Measurements from ENCODE around the gene FKBP2.
"Not testable (repeated sequence)": the region's sequence is repeated elsewhere in the genome, so short reads cannot be mapped to it uniquely, and the experiment has no call there.

The FKBP2 gene

DNA sequence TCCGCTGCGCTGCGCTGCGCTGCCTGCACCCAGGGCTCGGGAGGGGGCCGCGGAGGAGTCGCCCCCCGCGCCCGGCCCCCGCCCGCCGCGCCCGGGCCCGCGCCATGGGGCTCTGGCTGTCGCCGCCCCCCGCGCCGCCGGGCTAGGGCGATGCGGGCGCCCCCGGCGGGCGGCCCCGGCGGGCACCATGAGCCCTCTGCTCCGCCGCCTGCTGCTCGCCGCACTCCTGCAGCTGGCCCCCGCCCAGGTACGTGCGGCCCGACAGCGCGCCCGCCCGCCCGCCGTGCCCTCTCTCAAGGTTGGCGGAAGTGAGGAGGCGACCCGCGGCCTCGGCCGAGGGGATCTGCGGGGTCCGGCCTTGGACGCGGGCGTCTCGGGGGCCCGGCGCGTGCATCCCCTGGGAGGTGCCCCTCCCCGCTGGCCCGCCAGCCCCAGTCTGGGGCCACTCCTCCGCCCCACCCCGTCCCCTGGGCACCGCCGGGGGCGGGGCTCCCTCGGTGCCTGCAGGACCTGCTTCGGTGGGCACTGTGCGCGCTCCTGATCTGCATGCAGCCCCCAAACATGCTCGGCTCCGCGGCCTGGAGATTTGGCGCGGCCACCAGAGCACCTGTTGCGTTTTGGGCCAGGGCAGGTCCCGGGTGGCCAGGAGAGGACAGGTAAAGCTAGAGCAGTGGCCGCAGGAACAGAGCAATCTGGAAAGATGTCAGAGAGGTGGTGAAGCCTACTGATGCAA, 6.1 kb upstream of the FKBP2 start:
- DNase-seq, result peak; percentile 83

DNA sequence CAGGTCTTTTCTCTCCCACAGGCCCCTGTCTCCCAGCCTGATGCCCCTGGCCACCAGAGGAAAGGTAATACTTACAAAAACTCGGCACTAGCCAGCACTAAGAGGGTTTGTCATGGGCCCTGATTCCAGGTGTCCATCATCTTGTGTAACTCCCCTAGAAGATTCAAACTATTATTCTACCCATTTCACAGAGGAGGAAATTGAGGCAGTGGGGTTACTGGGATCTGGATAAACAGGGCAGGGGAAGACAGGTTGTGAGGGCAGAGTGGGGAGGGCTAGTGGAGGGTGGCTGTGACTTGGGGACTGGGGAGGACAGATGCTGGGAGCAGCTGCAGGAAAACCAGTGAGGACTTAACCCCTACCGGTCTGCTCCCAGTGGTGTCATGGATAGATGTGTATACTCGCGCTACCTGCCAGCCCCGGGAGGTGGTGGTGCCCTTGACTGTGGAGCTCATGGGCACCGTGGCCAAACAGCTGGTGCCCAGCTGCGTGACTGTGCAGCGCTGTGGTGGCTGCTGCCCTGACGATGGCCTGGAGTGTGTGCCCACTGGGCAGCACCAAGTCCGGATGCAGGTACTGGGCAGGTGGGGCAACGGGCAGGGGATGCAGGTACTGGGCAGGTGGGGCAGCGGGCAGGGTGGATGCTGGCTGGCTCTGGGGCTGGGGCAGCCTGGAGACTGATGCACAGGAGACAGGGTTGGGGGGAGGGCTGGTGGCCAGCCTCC, 5.3 kb upstream of the FKBP2 start:
- DNase-seq, result no peak

DNA sequence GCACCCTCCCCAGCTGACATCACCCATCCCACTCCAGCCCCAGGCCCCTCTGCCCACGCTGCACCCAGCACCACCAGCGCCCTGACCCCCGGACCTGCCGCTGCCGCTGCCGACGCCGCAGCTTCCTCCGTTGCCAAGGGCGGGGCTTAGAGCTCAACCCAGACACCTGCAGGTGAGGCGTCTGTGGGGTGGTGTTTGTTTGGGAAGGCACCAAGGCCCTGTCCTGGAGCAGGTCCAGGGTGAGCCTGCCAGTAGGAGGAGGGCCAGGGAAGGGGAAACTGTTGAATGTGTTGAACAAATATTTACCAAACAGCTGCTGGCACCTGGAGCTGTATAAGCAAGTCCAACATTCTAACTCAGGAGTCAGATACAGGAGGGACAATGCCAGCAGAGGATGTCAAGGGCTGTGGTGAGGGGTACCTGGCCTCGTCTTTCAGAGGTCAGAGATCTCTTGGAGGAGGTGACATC, 3.4 kb upstream of the FKBP2 start:
- DNase-seq, result no peak

DNA sequence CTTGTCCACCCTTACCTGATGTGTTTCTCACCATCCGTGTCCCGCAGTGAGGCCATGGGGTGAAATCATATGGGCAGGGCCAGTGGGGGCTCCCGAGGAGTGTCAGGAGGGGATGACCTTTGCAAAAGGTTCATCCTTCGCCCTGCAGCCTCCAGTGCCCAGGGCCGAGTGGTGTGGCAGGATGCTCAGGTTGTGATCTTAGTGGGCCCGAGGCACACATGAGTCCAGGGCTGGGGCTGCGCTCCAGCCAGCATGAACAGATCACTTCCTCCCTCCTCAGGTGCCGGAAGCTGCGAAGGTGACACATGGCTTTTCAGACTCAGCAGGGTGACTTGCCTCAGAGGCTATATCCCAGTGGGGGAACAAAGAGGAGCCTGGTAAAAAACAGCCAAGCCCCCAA, 2.8 kb upstream of the FKBP2 start:
- DNase-seq, result no peak

DNA sequence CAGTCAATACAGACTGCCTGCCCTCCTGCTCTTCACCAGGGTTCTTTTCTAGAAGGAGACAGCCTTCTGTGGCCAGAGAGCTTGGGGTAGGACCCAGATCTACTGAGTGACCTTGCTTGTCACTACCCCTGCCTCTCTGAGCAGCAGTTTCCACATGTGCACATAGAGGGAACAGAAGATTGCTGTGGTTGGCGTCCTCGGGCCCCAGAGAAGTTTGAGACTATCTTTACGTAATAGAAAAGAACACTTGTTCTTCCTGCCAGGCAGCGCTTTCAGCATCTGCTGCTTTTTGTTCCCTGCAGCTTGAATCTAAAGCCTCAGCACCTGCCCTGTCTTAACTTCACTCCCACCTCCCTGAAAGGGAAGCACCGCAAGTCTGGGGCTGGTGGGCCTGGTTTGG, 1.9 kb upstream of the FKBP2 start:
- DNase-seq, result no peak

DNA sequence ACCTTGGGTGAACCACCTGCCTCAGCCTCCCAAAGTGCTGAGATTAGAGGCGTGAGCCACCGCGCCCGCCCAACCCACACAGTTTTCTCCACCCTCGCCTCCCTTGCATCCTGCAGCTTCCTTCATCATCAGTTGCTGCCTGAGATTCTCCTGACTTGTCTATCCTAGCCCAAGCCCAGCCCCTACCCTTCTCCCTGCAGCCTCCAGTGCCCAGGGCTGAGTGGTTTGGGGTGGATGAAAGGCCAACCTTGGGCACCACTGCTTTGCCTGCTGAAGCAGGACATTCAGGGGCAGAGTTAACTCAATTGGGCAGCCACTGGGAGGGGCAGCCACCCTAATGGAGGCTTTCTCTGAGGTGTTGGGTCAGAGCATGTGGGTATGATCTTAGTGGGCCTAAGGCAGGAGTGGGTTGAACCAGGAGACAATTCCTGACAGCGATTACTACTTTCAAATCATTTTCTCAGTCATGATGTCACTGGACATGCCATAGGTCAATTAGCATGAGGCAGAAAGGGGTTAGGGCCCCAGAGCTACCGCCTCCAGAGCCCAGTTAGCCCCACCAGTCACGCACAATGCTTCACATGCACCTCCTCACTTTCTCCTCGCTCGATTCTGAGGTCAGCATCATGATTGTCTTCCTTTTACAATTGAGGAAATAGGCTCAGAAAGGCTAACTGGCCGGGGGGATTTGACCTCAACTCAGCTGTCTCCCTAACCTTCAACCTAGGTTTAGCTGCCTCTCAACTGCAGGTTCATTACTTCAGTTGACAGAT, 1.0 kb upstream of the FKBP2 start:
- no peak for DNase-seq

DNA sequence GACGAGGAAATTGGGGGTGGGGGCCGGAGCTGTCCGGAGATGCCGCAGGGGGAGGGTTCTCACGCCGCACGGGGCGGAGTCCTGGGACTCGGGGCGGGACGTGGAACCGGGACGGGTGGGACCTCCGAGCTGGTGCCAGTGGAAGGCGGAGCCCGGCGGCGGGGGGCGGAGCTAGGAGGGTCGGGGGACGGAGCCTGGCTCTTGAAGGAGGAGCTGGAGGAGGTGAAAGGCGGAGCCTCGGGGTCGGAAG, 271 bp downstream of the FKBP2 start:
- DNase-seq, result peak; percentile 100

DNA sequence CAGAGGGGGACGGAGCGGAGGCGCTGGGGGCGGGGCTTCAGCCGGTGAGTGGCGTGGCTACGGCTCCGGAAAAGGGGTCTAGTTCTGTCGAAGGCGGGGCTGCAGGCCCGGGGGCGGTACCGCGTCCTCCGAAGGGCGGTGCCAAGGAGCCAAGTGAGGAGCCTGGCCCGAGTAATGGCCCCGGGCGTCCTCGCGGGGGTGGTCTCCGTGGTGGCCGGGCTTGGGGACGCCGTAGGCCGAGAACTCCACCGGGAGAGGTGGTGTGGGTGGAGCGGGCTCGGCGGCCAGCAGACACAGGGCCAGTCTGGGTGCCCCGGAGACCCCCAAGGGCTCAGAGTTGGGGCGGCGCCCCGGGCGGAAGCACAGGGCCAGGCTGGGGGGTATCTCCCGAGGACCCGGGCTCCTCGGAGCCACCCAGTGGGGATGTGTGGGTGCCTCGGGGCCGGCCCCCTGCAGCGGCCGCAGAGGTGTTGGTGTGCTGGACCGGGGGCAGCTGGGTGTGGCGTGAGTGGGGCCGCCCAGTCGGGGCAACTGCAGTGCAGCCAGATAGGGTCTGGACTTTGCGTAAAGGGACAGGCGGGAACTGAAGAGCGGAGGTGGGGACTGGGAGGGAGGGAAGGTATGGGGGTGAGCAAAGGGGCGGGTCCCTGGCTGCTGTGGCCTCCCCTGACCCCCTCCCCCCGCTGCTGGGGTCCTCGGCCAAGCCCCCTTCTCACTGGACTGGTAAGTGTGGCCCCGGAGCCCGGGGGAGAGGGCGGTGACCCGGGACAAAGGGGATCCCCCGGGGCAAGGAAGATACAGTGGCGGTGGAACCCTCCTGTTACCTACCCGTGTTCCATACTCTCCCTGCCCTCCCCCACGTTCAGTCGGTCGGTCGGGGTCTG, 838 bp downstream of the FKBP2 start:
- DNase-seq, result no peak

DNA sequence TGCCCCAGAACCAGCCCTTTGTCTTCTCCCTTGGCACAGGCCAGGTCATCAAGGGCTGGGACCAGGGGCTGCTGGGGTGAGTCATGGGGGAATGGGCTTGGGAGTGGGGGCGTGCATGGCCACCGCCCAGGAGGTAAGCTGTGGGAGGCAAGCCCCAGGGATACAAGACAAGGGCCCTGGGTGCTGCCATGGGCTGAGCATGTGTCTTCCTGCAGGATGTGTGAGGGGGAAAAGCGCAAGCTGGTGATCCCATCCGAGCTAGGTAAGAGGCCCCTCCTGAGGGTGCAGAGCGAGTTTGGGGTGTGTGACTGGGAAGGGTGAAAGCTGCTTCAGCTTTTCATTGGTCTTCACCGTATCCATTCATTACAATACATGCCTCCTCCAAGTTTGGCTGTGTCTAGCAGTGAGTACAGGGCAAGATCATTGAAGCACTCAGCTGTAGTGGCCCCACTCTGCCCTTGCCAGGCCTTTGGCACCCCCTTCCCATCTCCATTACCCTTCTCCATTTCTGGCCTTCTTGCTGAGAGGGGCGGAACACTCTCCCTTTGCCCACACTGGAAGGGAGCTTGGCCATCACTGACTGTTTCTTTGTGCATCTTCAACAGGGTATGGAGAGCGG, 2.5 kb downstream of the FKBP2 start:
- no peak for DNase-seq

DNA sequence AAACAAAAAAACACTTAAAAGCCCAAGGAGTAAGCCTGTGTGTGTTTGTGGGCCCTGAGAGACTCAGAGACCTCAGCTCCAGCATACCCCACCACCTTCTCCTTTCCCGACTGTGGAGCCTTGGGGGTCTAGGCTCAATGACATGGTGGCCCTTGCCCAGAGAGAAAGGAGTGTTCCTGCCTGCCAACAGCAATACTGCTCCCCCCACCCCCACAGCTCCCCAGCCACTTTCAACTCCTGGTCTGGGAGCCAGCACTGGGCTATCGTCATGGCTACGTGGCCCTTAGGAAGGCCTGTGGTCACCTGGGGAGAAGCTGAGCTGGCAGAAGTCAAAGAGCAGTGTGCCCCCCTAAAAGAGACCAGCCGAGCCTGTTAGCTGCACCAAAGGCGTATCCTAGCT, 3.2 kb downstream of the FKBP2 start:
- DNase-seq, result no peak

DNA sequence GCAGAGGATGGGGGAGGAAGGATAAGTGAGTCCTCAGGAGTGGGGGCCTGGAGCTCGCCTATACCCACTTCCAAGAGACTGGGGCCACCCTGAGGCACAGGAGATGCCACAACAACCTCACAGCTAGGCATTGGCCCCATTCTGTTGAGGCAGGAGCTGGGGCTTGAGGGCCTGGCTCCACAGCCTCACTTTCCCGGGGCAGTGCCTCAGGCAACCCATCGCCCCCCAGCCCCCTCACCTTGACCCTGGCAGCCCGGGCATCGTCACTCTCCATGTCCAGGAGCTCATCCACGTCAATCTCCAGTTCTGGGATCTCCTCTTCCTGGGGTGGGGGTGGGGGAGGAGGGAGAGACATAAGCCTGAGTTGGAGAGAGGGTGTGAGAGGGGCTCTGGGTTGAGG, 4.1 kb downstream of the FKBP2 start:
- no peak for DNase-seq

DNA sequence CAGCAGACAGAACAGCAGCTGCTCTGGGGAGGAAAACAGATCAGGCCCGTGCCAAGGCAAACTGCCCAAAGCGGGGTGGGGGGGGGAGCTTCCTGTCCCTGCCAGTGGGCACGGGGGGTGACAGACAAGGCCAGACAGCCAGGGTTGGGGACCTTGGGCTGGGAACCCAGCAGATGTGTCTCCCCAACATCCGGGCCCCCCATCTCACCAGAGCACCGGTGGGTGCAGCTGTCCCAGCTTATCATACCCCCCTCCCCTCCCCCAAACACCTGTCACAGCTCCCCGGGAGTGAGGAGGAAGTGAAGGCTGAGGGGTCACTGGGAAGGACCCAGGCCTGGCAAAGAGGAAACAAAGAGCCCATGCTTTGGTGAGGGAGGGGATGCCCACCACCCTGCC, 4.5 kb downstream of the FKBP2 start:
- no peak for DNase-seq

DNA sequence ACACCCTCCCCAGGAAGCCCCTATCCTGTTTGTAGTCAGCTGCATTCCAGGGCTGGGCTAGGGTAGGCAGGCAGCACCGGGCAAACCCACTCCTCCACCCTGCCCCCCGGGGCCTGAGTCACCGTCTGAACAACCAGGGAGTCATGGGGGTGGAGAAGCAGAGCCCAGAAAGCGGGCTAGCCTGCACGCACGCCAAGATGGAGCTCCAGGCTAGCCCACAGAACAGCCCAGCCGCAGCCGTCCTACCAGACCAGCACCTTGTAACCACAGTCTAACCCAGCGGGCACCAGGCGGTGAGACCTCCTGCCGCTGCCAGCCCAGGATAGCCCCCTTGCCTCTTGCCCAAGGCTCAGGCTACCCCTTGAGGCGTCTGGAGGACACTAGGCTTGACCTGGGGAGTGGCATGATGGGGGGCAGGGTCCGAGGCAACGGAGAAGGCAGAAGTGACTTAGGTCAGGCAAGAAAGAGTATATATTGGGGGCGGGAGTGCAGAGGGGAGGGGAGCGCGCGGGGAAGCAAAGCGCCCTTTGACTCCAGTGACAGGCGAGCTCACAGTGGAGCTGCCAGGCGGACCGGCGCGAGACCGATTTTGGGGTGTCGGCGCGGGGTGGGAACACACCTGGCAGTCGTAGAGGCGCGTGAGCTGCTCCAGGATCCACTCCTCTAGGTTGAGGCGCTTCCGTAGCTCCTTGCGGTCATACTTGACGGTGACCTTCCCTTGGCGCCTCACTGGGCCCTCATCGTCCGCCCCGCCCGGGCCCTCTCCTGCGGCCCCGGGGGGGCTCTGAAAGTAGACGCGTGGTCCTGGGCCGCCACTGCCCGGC, 5.1 kb downstream of the FKBP2 start:
- peak; percentile 91 for DNase-seq

DNA sequence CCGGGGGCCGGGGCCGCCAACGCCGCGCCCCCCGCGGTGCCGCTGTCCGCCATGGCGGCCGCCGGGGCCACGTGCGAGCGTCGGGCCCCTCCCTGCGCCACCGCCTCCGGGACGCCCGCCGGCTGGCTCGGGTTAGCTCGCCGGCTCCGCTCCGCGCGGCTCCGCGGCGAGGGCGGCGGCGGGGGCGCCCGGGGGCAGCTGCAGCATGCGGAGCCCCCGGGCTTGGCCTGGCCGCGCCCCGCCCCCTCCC, 5.7 kb downstream of the FKBP2 start:
- not testable (repeated sequence) for DNase-seq

DNA sequence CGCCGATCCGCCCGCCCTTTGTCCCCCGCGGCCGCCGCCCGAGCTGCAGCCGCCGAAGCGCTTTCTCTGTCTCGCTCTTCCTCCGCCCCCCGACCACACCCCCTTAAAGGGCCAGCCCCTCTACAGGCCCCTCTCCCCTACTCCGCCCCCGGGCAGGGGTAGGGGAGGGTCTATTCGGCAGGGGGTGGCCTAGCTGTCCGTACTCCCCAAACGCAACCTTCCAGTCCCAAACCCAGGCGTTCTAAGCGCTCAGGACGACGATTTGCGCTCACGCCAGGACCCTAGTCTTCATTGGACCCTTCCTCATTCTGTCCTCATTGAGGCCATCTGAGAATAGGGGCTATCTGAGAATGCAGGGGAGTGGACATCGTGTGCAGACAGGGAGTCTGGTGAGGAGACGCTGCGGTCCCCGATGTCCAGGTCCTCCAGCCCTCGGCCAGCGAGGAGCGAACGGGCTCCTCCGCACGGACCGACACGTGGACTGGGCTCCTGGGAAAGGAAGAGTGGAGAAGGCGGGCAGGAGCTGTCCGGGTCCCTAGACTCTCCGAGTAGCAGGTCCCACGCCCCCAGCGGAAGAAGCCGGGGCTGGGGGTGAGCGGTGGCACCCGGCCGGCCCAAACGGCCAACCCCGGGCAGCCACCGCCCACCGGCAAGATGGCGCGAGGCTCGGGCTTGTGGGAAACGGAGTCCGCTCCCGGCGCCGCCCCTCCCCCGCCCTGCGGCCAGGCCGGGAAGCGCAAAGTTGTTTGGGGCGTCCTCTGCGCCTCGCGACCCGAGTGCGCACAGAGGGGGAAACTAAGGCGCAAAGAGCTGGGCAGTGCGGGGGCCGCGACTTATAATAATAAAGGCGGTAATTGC, 6.2 kb downstream of the FKBP2 start, which contains the start of gene PPP1R14B:
PPP1R14B (minus strand) TSS at position 73 of the 858 bp plus-strand sequence. CDS start 270 bp downstream, outside the sequence.
- peak; percentile 91 for DNase-seq

DNA sequence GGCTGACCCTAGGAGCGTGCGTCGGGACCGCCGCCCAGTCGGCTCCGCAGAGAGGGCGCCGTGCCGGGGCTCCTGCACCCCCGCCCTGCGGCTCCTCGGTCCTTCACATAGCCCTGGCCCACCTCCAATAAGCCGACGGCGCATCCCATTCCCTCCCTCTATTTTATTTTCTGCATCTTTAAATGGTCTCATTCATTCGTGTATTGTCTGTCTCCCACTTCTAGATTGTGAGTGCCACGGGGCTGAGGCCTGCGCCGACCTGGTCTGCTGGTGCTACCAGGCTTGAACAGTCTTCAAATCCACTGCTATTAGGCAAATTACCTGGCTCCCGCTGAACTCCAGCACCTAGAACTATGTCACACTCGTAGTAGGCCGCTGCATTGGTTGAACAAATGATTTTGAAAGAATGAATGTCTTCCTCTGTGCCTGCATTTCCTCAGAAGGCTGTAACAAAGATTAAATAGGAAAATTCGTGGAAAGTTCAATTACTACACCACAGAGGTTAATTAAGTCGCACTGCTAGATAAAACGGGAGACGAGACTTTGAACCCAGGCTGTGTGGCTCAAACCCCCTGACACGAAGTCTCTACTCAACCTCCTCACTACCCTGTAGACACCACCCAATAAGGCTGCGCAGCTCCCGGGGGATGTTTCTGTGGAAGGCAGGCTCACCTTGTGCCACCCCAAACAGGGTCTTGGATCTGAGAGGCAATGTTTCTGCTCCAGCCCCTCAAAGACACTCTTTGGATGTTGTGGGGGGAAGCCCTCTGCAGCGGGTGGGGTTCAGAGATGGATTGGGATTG, 7.0 kb downstream of the FKBP2 start:
- no peak for DNase-seq

DNA sequence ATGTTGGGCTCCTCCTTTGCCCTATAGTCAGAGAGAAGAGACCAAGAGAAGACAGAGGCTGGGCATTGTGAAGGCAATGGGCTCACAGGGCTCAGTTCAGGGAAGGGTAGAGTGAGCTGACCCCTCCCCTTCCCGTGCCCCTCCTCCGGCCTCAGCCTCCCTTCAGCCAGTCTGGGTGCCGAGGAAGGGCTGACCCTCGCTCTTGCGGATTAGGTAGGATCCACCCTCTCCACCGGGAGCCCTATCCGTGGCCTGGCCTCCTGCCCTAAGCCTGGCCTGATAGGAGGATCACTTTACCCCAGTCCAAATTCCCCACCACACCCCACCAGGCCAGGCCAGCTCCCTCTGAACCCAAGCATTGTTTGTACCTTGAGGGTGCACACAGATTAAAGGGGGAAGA, 7.7 kb downstream of the FKBP2 start:
- no peak for DNase-seq

DNA sequence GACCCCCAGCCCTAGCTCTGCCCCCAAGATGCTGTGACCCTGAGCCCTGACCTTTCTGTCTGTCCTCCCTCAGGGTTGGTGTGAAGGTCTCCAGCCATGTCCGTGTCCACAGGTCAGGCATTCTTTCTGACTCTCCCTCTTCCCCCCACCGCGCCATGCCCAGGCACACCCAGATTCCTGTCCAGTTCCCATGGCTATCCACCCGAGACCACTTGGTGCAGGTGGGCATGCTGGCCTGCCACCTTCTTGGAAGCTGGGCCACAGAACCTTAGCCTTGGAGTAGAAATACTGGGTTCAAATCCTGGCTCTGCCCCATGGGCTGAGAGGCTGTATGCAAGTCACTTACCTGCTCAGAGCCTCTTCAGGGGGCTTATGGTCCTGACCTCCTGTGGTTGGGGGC, 8.1 kb downstream of the FKBP2 start:
- DNase-seq, result no peak

DNA sequence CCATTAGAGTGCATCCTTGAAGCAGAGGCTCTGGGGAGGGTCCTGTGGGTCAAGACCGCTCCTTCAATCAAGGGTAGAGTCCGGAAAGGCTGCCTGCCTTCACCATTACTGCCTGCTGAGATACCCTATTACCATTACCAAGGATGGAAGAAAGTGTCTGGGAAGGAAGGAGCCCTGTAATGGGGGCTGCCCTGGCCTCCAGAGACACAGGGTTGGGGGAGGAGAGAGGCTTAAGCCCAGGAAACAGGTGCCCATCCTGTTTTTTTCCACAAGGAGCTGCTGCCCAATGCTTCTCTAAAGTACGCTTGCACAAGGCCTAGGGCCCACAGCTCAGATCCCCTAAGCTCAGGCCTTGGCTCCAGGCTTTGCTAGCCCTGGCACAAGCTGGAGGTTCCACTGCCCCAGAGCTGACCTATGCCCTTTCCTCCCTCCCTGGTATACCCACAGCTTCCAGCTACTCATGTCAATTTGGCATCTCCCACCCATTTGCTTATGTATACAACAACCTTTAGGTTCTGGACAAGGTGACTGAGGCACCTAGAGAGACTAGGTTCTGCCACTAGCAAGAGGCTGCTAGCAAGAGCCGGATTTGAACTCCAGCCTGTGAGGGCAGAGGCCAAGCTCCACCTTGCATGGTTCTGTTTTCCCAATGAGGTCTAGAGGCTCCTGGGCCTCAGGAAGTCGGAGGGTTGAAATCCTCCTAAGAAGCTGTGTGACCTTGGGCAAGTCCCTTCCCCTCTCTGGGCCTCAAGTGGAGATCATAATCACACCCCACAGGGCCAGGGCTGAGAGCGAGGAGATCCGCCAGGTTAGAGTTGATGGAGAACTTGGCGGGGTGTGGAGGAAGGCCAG, 8.9 kb downstream of the FKBP2 start:
- DNase-seq, result no peak
